Keratinocyte (primary cell): ENCODE results near the gene GPC5. TPM values are rescaled to one million over a fixed set of nuclear protein-coding genes. Genes with fewer than 3 reads are reported as not detected.

Experiments used
- DNase-seq: peaks from one replicate; pipeline ENCODE4 v3.0.0-alpha.2; 2011; ENCODE audit warnings: low read depth, missing footprints, low spot score
- FAIRE-seq: peaks from 2 replicates; lab custom pipeline; 2011; peaks lifted over from hg19 to GRCh38; lab: Jason Lieb, UNC
- H2AFZ ChIP-seq: 2 replicates; pipeline ENCODE4 v1.6.0; 2012; ENCODE audit warnings: low read length, control low read depth, inconsistent platforms; ENCODE audit not compliant: control insufficient read depth
- H3K27ac ChIP-seq: 2 replicates; pipeline ENCODE4 v1.5.1; 2011; ENCODE audit warnings: low read length; ENCODE audit not compliant: control insufficient read depth, insufficient read depth
- H3K27me3 ChIP-seq: 3 replicates; pipeline ENCODE4 v1.6.0; 2011; ENCODE audit warnings: low read length; ENCODE audit not compliant: control insufficient read depth, insufficient read depth; ENCODE audit errors: extremely low read depth
- H3K36me3 ChIP-seq, 2 experiments: 2 replicates in 1 of 2; 3 replicates in 1 of 2; pipeline ENCODE4 v1.5.1; 2011; ENCODE audit warnings: low read length in 2 of 2, mild to moderate bottlenecking in 1 of 2; ENCODE audit not compliant: control insufficient read depth in 2 of 2, insufficient read depth in 2 of 2; ENCODE audit errors: extremely low read depth in 1 of 2
- H3K4me1 ChIP-seq: 3 replicates; pipeline ENCODE4 v1.5.1; 2011; ENCODE audit warnings: low read length; ENCODE audit not compliant: control insufficient read depth, insufficient read depth; ENCODE audit errors: extremely low read depth
- H3K4me2 ChIP-seq: 3 replicates; pipeline ENCODE4 v1.6.0; 2011; ENCODE audit warnings: low read depth, low read length; ENCODE audit not compliant: control insufficient read depth, insufficient read depth; ENCODE audit errors: extremely low read depth
- H3K4me3 ChIP-seq, 3 experiments: fragments of 200-600 bp in 1 of 3; sonication (generic) in 1 of 3; 2 replicates in 2 of 3; 3 replicates in 1 of 3; pipeline ENCODE4 v1.5.1; 2011 to 2016; ENCODE audit warnings: low read length in 3 of 3, mild to moderate bottlenecking in 3 of 3, control low read depth in 2 of 3, inconsistent platforms in 1 of 3, low read depth in 1 of 3, mixed read lengths in 1 of 3, mixed run types in 1 of 3, moderate library complexity in 1 of 3; ENCODE audit not compliant: control insufficient read depth in 2 of 3, insufficient read depth in 2 of 3; ENCODE audit errors: extremely low read depth in 1 of 3
- H3K79me2 ChIP-seq: 2 replicates; pipeline ENCODE4 v1.6.0; 2012; ENCODE audit warnings: low read length; ENCODE audit not compliant: control insufficient read depth, insufficient read depth
- H3K9ac ChIP-seq: 3 replicates; pipeline ENCODE4 v1.6.0; 2011; ENCODE audit warnings: low read length; ENCODE audit not compliant: control insufficient read depth, insufficient read depth; ENCODE audit errors: extremely low read depth
- H3K9me1 ChIP-seq: 3 replicates; pipeline ENCODE4 v1.6.0; 2011; ENCODE audit warnings: low read length; ENCODE audit not compliant: control insufficient read depth, insufficient read depth; ENCODE audit errors: extremely low read depth
- H3K9me3 ChIP-seq: 2 replicates; pipeline ENCODE4 v1.5.1; 2012; ENCODE audit warnings: low read depth, low read length; ENCODE audit not compliant: control insufficient read depth
- H4K20me1 ChIP-seq: 3 replicates; pipeline ENCODE4 v1.6.0; 2011; ENCODE audit warnings: low read length; ENCODE audit not compliant: control insufficient read depth, insufficient read depth; ENCODE audit errors: extremely low read depth
- EZH2 ChIP-seq: IDR thresholded peaks from one replicate; pipeline ENCODE4 v1.6.1; 2012; ENCODE audit warnings: inconsistent platforms, mild to moderate bottlenecking, low read length, moderate library complexity
- dilution Hi-C: fragments of 300-500 bp; cut with MboI; formaldehyde crosslinking; loops from one replicate; pipeline ENCODE4 v1.7.0; 2020; ENCODE audit warnings: low sequenced_read_pairs; ENCODE audit not compliant: extremely low pct_ligation_motif_present
- polyA plus RNA-seq, 5 experiments: library from polyadenylated mRNA; depleted of rRNA in 3 of 5; stranded (reverse) in 3 of 5; stranded (forward) in 1 of 5; unstranded in 1 of 5; fragments of >200 nt; gene quantifications; 1 replicate in 1 of 5; 2 replicates in 3 of 5; 3 replicates in 1 of 5; pipeline versions ENCODE4 v1.2.1 to v1.2.3, GENCODE V29; 2011 to 2012; ENCODE audit warnings: missing spikeins in 2 of 5, low read depth in 1 of 5, low replicate concordance in 1 of 5
- TF ChIP-seq, protein P1 (sequence below), 3 experiments: IDR thresholded peaks in 1 of 3; conservative IDR thresholded peaks in 1 of 3; optimal IDR thresholded peaks in 1 of 3; 2 replicates in 2 of 3; 3 replicates in 1 of 3; pipeline versions ENCODE3 to v1.5.1; 2011; ENCODE audit warnings: low read length in 3 of 3, mild to moderate bottlenecking in 3 of 3, moderate library complexity in 2 of 3, control low read depth in 1 of 3, inconsistent platforms in 1 of 3; ENCODE audit not compliant: insufficient read depth in 2 of 3; ENCODE audit errors: extremely low read depth in 1 of 3

GPC5 gene
- polyA plus RNA-seq, 1 donor (not counting 4 experiments of a cell fraction or from before 2014, with no cell fraction given) = 0.10 TPM

DNA sequence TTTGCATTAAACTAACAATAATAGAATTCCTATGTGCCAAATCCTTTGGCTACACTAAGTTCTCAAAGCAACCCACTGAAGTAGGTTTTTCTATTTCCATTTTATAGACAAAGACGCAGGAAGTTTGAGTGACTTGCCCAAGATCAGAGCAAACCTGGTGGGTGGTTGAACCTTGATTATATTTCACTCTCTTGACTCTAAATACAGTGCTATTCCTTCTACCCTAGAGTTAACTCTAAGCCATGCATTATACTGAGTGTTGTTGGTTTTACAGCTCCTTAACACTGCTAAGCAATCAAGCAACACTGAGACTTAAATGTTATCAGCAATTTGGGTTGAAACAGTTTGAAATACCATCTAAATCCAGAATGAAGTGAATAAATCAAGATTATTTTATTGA is 1014.6 kb downstream of the GPC5 start:
- DNase-seq = no peak
- TF ChIP-seq, protein P1, sequence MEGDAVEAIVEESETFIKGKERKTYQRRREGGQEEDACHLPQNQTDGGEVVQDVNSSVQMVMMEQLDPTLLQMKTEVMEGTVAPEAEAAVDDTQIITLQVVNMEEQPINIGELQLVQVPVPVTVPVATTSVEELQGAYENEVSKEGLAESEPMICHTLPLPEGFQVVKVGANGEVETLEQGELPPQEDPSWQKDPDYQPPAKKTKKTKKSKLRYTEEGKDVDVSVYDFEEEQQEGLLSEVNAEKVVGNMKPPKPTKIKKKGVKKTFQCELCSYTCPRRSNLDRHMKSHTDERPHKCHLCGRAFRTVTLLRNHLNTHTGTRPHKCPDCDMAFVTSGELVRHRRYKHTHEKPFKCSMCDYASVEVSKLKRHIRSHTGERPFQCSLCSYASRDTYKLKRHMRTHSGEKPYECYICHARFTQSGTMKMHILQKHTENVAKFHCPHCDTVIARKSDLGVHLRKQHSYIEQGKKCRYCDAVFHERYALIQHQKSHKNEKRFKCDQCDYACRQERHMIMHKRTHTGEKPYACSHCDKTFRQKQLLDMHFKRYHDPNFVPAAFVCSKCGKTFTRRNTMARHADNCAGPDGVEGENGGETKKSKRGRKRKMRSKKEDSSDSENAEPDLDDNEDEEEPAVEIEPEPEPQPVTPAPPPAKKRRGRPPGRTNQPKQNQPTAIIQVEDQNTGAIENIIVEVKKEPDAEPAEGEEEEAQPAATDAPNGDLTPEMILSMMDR (optimal IDR thresholded peaks at IDR 0.05 in 1 of 3, IDR thresholded peaks at IDR 0.05 in 1 of 3, conservative IDR thresholded peaks at IDR 0.05 in 1 of 3; ENCODE audit: extremely low read depth in 1 of 3, insufficient read depth in 2 of 3, low read length in 3 of 3) = no peak
- no peak for TF ChIP-seq EZH2
- Histone ChIP-seq H3K4me2 (no peak overlapping the region), H3K9me3 (no peaks in the 10 kb centered on the region), H3K9me1 (no peaks in the 10 kb centered on the region), H3K36me3 (no peaks in the 10 kb centered on the region), H4K20me1 (no peaks in the 10 kb centered on the region), H3K27me3 (no peaks in the 10 kb centered on the region), H3K4me1 (no peaks in the 10 kb centered on the region), H3K4me3 (no peak overlapping the region), H2AFZ (no peak overlapping the region), H3K9ac (no peak overlapping the region), H3K79me2 (no peaks in the 10 kb centered on the region), H3K27ac (no peak overlapping the region)
- no peak for FAIRE-seq
- dilution Hi-C loops = no loop called here

DNA sequence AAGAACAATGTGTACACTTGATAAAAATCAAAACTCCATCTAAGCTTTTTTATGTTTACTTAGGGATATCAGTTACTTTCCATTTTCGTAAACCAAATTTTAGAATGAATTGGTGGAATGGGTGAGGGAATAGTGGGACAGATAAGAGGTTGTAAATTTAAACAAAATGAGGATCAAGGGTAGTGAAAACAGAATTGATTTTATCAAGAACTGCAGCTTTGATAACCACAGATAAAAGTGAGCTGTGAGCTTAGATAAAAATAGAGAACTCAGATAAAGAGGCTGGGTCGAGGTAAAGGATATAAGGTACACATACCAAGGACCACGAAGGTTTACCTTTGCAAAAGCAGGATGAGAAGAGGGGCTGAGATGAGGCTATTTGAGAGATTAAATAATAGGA is 1015.0 kb downstream of the GPC5 start:
- no peaks in the 10 kb centered on the region for H4K20me1 ChIP-seq
- H3K9me3 ChIP-seq = no peaks in the 10 kb centered on the region
- no peak overlapping the region for H3K9ac ChIP-seq
- no peak for TF ChIP-seq EZH2
- TF ChIP-seq, protein P1 (optimal IDR thresholded peaks at IDR 0.05 in 1 of 3, IDR thresholded peaks at IDR 0.05 in 1 of 3, conservative IDR thresholded peaks at IDR 0.05 in 1 of 3; ENCODE audit: extremely low read depth in 1 of 3, insufficient read depth in 2 of 3, low read length in 3 of 3) = no peak
- FAIRE-seq (no peak), DNase-seq (no peak)
- no peaks in the 10 kb centered on the region for H3K27me3 ChIP-seq
- dilution Hi-C loops = no loop called here
- no peak overlapping the region for H3K4me2 ChIP-seq
- no peak overlapping the region for H3K4me3 ChIP-seq
- H3K9me1 ChIP-seq = no peaks in the 10 kb centered on the region
- no peaks in the 10 kb centered on the region for H3K36me3 ChIP-seq
- H3K79me2 ChIP-seq = no peaks in the 10 kb centered on the region
- no peak overlapping the region for H2AFZ ChIP-seq
- H3K27ac ChIP-seq = no peak overlapping the region
- no peaks in the 10 kb centered on the region for H3K4me1 ChIP-seq
